Smooth muscle cell of the umbilical artery (primary cell): ENCODE measurements around the gene TMC1. TPM values are rescaled to one million over a fixed set of nuclear protein-coding genes. Genes with fewer than 3 reads are reported as not detected.

Experiments used
- total RNA-seq: library from RNA; depleted of rRNA; stranded (reverse); fragments of >200 nt; gene quantifications from 2 replicates; pipeline ENCODE4 v1.2.3, GENCODE V29; 2014

The TMC1 gene
- total RNA-seq: under 0.01 and 0.28 TPM in 2 replicates

GRCh38 chr9:72521416-72521815 lies at the start of gene TMC1:
TSS of gene TMC1 (plus strand) at chr9:72521608. CDS start at chr9:72648649, 127,041 bp downstream.

Other genes starting within 250 kb of the TMC1 start
- 121 and 199 TPM in 2 replicates for gene ZFAND5, start 156.4 kb upstream of the TMC1 start, total RNA-seq